Measurements from ENCODE around the gene FOXO1.
"Not testable (repeated sequence)": the region's sequence is repeated elsewhere in the genome, so short reads cannot be mapped to it uniquely, and the experiment has no call there.

The FOXO1 gene

GRCh38 chr13:40666045-40666932 is at the start of gene FOXO1:
Gene FOXO1, minus strand, starts transcription at chr13:40666641. Its CDS starts 429 bp downstream, at chr13:40666212.
- DNase-seq (ENCODE audit: low read depth), result peak; percentile 87

- DNase-seq (ENCODE audit: low read depth), result not testable (repeated sequence)
Observed at GRCh38 chr13:40714433-40714832, 48.0 kb upstream of the FOXO1 start.

GRCh38 chr13:40706439-40706838 is 40.0 kb upstream of the FOXO1 start:
- DNase-seq (ENCODE audit: low read depth), result no peak

DNA sequence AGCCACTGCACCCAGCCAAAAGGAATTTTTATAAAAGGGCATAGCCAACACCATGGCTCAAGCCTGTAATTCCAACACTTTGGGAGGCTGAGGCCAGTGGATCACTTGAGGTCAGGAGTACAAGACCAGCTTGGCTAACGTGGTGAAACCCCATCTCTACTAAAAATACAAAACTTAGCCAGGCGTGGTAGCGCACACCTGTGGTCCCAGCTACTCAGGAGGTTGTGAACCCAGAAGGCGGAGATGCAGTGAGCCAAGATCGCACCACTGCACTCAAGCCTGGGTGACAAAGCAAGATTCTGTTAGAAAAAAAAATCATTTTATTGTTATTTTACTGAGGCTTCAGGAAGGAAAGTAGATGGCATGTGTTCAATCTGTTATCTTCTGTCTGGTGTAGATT is 31.3 kb upstream of the FOXO1 start:
- DNase-seq (ENCODE audit: low read depth), result no peak

GRCh38 chr13:40694426-40694825 is 28.0 kb upstream of the FOXO1 start:
- no peak for DNase-seq (ENCODE audit: low read depth)

DNA sequence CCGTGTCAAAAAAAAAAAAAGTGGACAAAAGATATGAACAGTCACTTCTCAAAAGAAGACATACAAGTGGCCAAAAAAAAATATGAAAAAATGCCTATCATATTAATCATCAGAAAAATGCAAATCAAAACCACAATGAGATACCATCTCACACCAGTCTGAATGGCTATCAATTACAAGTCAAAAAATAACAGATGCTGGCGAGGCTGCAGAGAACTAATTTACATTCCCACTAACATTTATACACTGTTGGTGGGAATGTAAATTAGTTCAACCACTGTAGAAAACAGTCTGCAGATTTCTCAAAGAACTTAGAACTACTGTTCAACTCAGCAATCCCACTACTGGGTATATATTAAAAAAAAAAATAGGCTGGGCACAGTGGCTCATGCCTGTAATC is 26.5 kb upstream of the FOXO1 start:
- no peak for DNase-seq (ENCODE audit: low read depth)

- no peak for DNase-seq (ENCODE audit: low read depth)
Observed at GRCh38 chr13:40688781-40689180, 22.3 kb upstream of the FOXO1 start.

GRCh38 chr13:40682449-40683240 is 16.2 kb upstream of the FOXO1 start:
- DNase-seq (ENCODE audit: low read depth), result no peak

DNA sequence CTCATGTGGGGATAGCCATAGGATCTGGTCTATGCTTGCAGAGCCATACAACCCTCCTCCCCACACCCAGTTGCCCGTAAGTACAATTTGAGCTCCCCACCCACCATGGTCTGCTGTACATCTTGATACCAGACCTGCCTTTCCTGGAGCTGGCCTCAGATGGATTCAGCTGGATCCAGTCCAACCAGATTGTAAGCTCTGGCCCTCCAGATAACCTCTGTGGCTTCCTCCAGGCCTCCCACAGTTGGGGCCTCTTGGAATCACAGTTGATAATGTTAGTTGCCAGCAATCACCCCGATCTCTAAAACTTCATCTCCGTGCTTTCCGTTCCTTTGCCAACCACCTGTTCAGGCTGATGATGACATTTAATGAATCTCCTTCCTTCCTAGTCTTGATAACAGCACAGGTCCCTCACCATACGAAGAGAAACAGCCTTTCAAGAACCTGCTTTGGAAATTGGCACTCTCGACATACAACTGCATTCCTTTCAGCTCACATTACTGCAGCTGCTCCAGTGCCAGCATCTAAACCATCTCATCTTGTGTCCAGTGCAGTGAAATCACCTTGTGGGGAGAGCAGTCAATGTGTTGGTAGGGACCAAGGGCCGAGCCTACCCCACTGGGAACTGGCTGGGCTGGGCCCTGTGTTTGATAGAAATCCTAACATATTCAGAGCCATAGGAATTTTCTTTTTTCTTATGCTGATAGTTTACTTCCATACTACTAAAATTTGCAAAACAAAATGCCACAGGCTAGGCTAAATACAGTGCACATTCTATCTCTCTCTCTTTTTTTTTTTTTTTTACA is 15.1 kb upstream of the FOXO1 start:
- DNase-seq (ENCODE audit: low read depth), result no peak

DNA sequence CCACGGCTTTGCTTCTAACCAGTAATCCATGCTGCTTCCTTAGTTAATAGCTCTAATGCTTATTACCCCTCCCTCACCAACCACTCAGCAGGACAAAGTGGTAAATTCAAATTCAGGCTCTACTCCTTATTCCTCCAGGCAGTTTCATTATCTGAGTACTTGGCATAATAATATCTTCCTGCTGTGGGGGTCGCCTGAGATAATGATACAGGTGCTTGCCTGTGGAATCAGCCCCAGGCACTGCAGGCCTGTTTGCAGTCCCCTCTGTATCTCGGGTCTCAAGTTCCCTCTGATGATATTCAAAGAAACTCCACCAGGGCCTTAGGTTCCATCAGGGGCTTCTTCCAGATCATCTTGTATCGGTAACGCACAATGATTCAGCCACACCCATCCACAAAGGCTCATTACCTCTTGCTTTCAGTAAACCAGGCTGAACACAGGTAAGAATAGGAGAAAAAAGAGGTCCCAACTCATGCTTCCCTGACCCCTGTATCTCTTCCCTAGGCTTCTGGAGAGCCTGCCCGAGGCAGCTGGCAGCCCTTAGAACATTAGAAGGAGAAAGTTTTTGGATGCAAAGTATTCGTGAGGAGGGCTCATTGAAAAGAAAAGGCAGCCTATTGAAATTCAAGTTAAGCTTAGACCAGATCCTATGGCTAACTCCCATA is 14.3 kb upstream of the FOXO1 start:
- DNase-seq (ENCODE audit: low read depth), result no peak

- no peak for DNase-seq (ENCODE audit: low read depth)
Observed at GRCh38 chr13:40679480-40679985, 13.1 kb upstream of the FOXO1 start.

DNA sequence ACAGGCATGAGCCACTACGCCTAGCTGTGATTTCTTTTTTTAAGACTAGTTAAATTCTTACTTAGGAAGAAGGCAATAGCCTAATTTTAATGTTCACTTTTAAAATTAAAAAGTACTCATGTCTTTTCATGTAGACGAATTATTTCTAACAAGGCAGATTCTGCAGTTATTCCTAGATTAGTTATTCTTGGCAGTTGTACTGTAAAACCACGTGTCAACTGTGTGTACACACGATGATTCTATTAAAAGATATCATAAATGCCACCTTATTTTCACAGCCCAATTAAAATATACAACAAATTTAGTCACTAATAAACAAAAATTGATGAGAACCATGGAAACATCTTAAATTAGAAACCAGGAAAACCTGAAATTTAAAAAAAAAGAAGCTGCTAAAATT is 10.6 kb upstream of the FOXO1 start:
- DNase-seq (ENCODE audit: low read depth), result no peak

GRCh38 chr13:40676007-40676406 is 9.6 kb upstream of the FOXO1 start:
- DNase-seq (ENCODE audit: low read depth), result no peak

- DNase-seq (ENCODE audit: low read depth), result no peak
Observed at GRCh38 chr13:40673414-40673813, 7.0 kb upstream of the FOXO1 start.

DNA sequence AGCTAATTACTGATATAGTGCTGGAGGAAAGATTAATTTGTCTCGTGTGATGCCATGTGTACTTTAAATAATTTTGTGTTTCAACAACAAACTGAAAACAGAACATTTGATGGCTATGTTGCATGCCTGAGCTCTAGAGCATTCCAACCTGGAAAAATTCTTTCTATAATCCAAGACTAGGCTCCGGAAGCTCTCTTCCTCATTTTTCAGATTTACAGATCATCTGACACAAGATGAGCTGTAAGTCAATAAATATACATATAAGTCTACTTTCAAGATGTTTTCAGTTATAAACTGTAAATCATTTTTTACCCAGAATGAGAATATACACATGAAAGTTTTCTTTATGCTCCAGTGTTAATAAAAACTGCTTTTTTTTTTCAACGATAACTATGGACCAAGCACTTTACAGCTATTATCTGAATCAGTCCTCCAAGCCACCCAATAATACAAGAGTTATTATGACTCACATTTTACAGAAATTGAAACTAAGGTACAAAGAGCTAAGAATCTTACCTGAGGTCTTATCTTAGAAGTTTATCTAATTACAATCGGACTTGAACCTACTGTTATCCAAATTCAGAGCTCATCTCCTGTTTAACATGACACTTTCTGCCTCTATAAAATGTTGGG is 6.4 kb upstream of the FOXO1 start:
- no peak for DNase-seq (ENCODE audit: low read depth)

- DNase-seq (ENCODE audit: low read depth), result no peak
Observed at GRCh38 chr13:40671956-40672764, 5.7 kb upstream of the FOXO1 start.

DNA sequence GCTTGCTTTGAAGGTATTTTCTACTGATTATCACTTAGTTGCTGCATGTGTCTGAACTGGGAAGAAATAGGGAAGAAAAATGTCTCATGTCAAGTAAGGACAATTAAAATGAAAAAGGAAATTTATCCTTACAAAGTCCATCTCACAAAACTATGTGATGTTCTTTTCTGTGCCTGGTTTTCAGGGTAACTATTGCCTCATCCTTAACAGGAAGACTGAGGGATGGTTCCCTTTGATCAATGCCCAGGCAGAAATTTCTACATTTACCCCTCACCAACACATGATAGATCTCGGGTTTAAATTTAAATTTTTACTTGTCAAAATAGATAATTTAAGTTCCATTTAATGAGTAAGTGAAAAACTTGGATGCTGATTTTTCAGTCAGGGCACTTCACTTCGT is 3.9 kb upstream of the FOXO1 start:
- DNase-seq (ENCODE audit: low read depth), result no peak

- peak; percentile 10 for DNase-seq (ENCODE audit: low read depth)
Observed at GRCh38 chr13:40668335-40668734, 1.9 kb upstream of the FOXO1 start.

GRCh38 chr13:40667622-40667978 is 1.2 kb upstream of the FOXO1 start:
- DNase-seq (ENCODE audit: low read depth), result no peak

- peak; percentile 22 for DNase-seq (ENCODE audit: low read depth)
Observed at GRCh38 chr13:40666933-40667621, 636 bp upstream of the FOXO1 start.

Data from activated T-cell treated with anti-CD3 and anti-CD28 coated beads for 1 hour (primary cell).